IPS-15b (cell line): ENCODE results near the gene TCF20.
A peak's percentile ranks its signal among the peaks of the same experiment; 100 is the strongest.

Source experiments
- H3K27me3 ChIP-seq: one replicate; pipeline ENCODE4 v1.6.1; 2013; ENCODE audit warnings: low read length; ENCODE audit not compliant: control insufficient read depth, insufficient read depth
- H3K36me3 ChIP-seq: one replicate; pipeline ENCODE4 v1.6.1; 2013; ENCODE audit warnings: low read length; ENCODE audit not compliant: control insufficient read depth, insufficient read depth
- H3K4me1 ChIP-seq: one replicate; pipeline ENCODE4 v1.6.1; 2013; ENCODE audit warnings: mild to moderate bottlenecking, low read length; ENCODE audit not compliant: control insufficient read depth, insufficient read depth
- H3K4me3 ChIP-seq: one replicate; pipeline ENCODE4 v1.5.1; 2013; ENCODE audit warnings: low read depth, low read length
- H3K9ac ChIP-seq: one replicate; pipeline ENCODE4 v1.6.1; 2013; ENCODE audit warnings: low read depth, mild to moderate bottlenecking, low read length
- H3K9me3 ChIP-seq: one replicate; pipeline ENCODE4 v1.6.1; 2013; ENCODE audit warnings: mild to moderate bottlenecking, low read length; ENCODE audit not compliant: control insufficient read depth, insufficient read depth

The TCF20 gene

DNA sequence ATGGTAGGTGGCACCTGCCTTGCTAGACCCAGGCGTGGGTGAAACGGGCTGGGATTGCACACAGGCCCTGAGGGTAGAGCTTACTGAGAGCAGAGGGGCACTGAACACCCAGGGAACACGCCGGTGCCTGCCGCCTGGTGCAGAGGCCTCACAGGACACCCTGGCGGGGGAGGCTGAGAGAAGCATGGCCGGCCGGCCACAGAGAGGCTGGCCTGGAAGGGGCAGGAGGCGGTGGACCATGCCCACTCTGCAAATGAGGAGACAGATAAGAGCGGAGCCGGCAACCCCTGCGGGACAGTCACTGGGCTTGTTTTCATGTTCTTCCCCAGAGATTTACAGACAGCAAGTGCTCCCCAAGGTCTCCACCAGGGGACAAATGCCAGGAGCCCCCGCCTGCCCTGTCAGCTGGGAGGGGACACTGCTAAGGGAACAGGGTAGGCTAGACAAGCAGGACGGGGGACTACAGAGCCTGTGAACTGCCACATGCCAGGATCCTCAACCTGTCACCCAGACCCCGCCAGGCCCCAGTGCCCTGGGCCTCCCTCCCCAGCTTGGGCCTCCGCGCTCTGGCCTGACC lies 38.5 kb upstream of the TCF20 start:
- H3K9me3 ChIP-seq: no peaks in the 10 kb centered on the region
- H3K27me3 ChIP-seq: peaks cover 8% of the 10 kb centered on the region
- H3K36me3 ChIP-seq: no peaks in the 10 kb centered on the region
- H3K4me1 ChIP-seq: peaks cover 6% of the 10 kb centered on the region
- peak overlapping the region; percentile 24 for H3K9ac ChIP-seq
- H3K4me3 ChIP-seq: no peak overlapping the region

DNA sequence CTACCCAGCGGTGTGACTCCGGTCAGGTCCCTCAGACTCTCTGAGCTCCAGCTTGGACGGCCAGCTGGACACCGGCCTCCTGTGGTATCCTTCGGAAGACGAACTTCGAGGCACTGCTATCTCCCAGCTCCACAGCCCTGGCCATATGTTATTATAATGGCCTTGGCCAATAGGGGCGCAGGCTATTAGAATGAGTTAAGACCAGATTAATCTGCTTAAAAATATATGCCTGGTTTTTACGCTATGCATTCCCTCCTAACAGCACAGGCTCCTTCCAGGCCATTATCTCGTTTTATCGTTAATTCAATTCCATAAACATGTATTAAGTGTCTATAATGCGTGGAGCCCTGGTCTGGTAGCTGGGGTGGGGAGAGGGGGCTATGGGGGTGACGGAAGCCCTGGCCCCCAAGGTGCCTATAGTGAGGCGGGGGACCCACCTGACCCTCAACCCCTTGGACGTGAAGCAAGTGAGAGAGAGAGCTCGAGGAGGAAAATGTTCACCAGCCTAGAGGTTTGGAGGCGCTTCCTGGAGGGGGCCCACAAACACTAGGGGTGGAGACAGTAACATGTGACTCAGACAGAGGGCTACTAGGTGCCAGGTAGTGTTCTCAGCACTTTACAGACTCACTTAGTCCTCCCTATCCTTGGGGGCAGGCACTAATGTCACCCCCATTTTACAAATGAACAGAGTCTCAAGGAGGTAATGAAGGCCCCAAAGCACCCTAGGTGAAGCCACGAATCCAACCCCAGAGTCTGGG lies 37.5 kb upstream of the TCF20 start:
- no peak overlapping the region for H3K4me3 ChIP-seq
- H3K9ac ChIP-seq: no peak overlapping the region
- H3K36me3 ChIP-seq: no peaks in the 10 kb centered on the region
- H3K4me1 ChIP-seq: peaks cover 7% of the 10 kb centered on the region
- H3K9me3 ChIP-seq: no peaks in the 10 kb centered on the region
- peaks cover 8% of the 10 kb centered on the region for H3K27me3 ChIP-seq

DNA sequence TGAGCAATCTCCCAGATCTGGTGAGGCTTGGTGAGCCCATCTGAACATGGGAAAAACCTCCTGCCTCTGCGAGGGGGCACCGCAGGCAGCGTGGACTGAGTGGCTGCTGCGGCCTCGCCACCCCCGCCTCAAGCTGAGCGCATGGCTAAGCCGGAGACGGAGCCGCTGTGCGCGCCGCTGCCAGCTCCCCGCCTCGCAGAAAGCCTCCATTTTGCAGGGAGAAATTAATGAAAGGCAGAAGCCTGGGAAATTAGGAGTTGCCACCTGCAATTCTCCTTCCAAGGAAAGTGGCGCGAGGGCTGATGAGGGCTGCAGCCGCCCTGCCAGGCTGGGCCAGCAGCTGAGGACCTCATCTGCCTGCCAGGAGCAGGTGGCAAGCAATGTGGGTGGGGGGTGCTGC lies 35.6 kb upstream of the TCF20 start:
- Histone ChIP-seq H3K27me3 (peaks cover 10% of the 10 kb centered on the region), H3K9me3 (no peaks in the 10 kb centered on the region), H3K36me3 (no peaks in the 10 kb centered on the region), H3K9ac (no peak overlapping the region), H3K4me1 (peaks cover 8% of the 10 kb centered on the region), H3K4me3 (no peak overlapping the region)

DNA sequence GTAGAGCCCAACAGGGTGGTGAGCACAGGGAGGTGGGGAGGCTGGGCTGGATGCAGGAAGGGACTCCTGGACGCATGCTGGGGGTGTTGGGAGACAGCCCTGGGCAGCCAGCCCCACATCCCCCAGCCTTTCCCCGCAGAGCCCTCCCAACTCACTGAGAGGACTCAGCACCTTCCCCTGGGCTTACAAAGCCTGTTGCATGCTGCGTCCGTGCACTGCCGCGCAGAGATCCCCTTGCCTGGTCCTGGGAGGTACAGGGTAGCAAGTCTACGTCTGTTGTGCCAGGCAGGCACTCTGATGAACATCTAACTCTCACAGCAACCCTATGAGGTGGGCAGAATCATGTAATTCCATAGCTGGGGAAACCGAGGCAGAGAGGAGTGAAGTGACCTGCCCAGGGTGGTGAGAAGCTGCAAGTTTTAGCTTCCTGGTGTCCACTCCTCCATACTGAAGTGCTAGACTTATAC lies 33.9 kb upstream of the TCF20 start:
- H3K9me3 ChIP-seq: no peaks in the 10 kb centered on the region
- H3K4me1 ChIP-seq: peaks cover 17% of the 10 kb centered on the region
- no peaks in the 10 kb centered on the region for H3K36me3 ChIP-seq
- peak overlapping the region; percentile 43 for H3K4me3 ChIP-seq
- peak overlapping the region; percentile 12 for H3K9ac ChIP-seq
- H3K27me3 ChIP-seq: peaks cover 10% of the 10 kb centered on the region

DNA sequence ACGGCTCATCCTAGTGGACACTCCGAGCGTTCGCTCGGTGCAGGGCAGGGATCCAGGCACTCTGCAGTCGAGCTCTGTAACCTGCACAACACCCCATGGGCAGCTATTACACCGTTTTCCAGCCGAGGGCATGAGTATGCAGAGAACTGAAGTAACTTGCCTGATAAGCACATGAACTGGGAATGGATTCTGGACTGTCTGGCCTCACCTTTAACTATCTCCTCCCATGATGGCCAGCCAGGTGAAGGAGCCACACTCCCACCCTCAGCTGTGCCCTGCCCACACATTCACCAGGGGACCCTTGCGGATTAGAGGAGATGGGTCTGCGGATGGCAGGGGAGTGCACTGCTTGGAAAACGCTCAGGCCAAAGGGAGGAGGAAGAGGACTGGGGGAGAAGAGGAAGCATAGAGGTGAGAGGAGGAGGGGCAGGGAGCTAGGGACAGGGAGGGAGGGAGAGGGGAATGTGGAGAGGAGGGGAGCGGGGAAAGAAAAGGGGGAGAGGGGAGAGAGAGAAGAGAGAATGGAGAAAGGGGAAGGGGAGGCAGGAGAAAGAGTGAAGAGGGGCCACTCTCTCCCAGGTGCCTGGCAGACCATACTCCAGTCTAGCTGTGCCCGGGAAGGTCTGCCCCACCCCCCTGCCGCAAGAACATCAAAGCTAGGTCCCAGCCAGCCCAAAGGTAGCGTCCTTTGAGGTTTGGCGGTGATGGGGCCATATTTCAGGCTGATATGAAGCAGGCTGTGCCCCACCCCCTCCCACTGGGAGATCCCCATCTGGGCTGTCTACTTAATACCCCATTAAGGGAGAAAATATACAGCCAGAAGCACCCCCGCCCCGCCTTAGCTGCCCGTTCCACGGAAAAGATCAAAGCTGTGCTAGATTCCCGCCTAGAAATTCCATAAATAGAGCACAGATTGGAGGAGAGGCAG lies 33.2 kb upstream of the TCF20 start:
- H3K4me3 ChIP-seq: peak overlapping the region; percentile 43
- H3K4me1 ChIP-seq: peaks cover 19% of the 10 kb centered on the region
- H3K9me3 ChIP-seq: no peaks in the 10 kb centered on the region
- H3K9ac ChIP-seq: peak overlapping the region; percentile 12
- H3K36me3 ChIP-seq: no peaks in the 10 kb centered on the region
- H3K27me3 ChIP-seq: peaks cover 10% of the 10 kb centered on the region

DNA sequence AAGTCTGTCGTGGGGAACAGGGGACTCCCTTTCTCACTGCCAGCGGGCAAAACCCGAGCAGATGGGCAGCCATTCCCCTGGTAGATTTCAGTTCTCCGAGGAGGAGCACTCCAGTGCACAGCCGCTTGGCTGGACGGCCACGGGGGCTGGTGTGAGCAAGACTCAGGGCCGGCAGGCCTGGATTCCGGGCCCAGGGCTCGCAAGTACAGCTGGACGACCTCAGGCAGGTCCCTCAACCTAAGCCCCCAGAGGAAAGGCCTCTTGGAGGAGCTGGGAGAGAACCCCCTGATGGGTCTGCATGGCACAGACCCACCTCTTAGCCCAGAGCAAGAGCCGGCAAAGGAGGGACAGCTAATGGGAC lies 31.3 kb upstream of the TCF20 start:
- Histone ChIP-seq H3K27me3 (peaks cover 10% of the 10 kb centered on the region), H3K4me1 (peaks cover 23% of the 10 kb centered on the region), H3K4me3 (no peak overlapping the region), H3K36me3 (no peaks in the 10 kb centered on the region), H3K9me3 (no peaks in the 10 kb centered on the region), H3K9ac (no peak overlapping the region)

DNA sequence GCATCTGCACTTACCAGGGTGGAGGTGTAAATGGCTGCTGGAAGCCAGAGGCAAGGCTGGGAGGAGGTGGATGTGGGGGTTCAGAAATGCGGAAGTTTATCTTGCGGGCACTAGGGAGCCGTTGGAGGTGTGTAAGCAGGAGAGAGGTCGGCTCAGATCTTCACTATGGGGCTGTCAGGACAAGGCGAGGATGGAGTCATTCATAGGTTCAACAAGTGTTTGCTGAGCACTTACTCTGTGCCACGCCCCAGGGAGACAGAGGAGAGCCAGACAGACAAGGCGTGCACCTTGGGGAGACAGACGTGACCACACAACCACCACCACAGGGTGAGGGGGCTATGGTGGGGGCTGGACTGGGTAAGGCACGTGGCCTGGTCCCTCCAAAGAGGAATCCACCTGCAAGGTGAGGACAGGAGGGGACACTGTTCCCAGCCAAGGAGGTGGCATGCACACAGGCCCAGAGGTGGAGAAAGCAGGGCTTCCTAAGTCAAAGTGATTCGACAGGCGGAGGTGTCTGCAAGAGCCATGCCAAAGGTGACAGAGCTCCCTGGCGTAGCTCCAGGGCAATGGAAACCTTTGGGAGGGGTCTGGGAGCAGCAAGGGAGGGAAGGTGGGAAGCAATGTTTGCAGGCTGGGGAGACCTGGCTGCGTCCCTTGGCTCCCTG lies 30.8 kb upstream of the TCF20 start:
- Histone ChIP-seq H3K36me3 (no peaks in the 10 kb centered on the region), H3K9ac (no peak overlapping the region), H3K27me3 (peaks cover 10% of the 10 kb centered on the region), H3K9me3 (no peaks in the 10 kb centered on the region), H3K4me3 (peak overlapping the region; percentile 27), H3K4me1 (peaks cover 24% of the 10 kb centered on the region)

DNA sequence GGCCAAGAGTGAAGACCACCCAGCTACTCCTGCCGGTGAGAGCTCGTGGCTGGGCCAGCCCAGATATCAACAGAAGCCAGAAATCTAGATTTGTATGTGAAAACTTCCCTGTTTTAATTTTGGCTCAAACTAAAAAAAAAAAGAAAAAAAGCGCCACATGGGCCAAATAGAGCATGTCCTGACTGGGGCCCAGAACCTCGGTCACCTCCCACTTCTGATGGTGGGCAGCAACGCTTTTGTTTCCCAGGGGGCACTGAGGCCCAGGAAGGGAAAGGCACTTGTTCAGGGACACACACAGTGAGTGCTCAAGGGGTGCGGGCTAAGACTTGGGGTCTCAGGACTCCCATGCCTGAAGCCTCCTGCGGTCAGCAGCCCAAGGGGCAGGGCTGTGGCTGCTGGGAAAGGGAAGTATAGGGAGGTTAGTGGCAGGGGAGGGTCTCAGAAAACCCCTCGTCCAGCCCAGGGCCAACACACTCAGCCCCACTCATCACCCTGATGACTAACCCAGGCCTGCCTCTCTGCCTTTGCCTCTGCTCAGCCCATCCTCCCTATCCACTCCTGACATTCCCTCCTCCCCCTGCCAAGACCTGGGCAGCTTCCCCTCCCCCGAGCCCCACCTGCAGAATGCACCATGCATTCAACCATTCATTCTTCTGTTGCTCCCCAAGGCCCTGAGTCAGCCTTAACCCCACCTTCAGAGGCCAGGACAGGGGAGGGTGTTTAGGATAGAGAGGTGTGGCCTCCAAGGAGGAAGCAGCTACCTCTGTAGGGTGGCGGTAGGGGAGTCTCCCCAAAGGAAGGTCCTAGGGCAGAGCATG lies 30.0 kb upstream of the TCF20 start:
- Histone ChIP-seq H3K36me3 (no peaks in the 10 kb centered on the region), H3K4me3 (peak overlapping the region; percentile 41), H3K27me3 (peaks cover 10% of the 10 kb centered on the region), H3K9me3 (no peaks in the 10 kb centered on the region), H3K9ac (no peak overlapping the region), H3K4me1 (peaks cover 24% of the 10 kb centered on the region)

DNA sequence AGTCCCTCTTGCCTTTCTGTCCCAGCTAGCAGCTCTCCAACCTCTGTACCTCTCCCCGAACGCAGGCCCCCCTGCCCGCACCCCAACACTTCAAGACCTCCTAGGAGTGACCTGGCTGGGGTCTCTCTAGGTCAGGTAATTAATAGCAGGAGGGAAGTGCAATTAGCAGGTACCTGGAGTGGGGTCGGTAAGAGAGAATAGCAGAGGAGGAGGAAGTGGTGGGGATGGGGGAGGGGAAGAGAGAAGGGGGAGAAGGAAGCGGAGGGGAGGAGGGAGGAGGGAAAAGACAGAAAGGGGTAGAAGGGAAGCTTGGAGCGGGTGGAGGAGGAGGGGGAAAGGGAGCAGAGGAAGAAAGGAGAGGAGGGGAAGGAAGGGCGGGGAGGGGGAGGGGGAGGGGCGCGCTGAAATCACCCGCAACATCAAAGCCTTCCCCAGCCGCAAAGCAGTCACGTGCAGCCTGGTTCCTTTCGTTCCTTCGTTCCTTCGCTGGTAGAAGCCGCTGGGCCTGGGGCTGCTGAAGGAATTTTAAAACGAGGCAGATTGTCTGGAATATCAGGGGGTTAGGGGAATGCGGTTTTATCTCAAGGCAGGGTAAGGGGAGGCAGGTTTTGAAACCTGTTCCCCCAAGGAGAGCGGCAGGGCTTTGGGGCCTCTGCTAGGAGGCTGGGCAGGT lies 29.3 kb upstream of the TCF20 start:
- Histone ChIP-seq H3K4me3 (peak overlapping the region; percentile 41), H3K9ac (no peak overlapping the region), H3K27me3 (peaks cover 4% of the 10 kb centered on the region), H3K36me3 (no peaks in the 10 kb centered on the region), H3K4me1 (peaks cover 24% of the 10 kb centered on the region), H3K9me3 (no peaks in the 10 kb centered on the region)

DNA sequence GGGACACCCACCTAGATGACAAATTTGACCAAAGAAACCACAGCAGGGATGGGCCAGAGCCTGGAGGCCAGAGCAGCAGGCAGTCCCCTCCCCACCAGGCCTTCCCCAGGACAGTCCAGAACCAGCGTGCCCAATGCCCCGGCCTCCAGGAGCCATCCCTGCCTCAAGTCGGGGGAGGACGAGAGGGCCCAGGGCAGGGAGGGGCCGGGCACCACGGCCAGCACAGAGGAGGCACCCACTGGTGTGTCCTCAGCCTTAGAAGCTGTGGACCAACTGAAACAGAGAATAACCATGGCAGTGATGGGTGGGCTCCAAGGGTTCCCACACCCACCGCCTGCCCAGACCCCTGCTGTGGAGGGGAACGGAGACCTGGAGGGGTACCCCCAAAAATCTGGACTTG lies 28.3 kb upstream of the TCF20 start:
- peaks cover 19% of the 10 kb centered on the region for H3K4me1 ChIP-seq
- no peaks in the 10 kb centered on the region for H3K9me3 ChIP-seq
- H3K36me3 ChIP-seq: no peaks in the 10 kb centered on the region
- no peak overlapping the region for H3K4me3 ChIP-seq
- H3K27me3 ChIP-seq: peaks cover 2% of the 10 kb centered on the region
- no peak overlapping the region for H3K9ac ChIP-seq
